Heart left ventricle (tissue), 16 donors: ENCODE results near the gene ESRP2. TPM values are rescaled to one million over a fixed set of nuclear protein-coding genes. Genes with fewer than 3 reads are reported as not detected.

Experiments
- ATAC-seq, 4 donors: fragments of 200-7000 bp; cut with Tn5 transposase; one replicate each; pipeline ENCODE4 v1.9.1; 2020 to 2022; ENCODE audit warnings: moderate library complexity in 4 of 4, mild to moderate bottlenecking in 3 of 4, moderate number of reproducible peaks in 1 of 4
- DNase-seq, 5 donors: peaks; one replicate each; pipeline ENCODE4 v3.0.0-alpha.2; 2020
- H3K27ac ChIP-seq, 12 donors: fragments of 200-600 bp; sonication (generic) in 4 of 12; one replicate each; pipeline versions ENCODE4 v1.5.0 to v1.8.0; 2016 to 2022; ENCODE audit warnings: mild to moderate bottlenecking in 2 of 12
- H3K27me3 ChIP-seq, 9 donors: fragments of 200-600 bp; sonication (generic) in 2 of 9; one replicate each; pipeline versions ENCODE4 v1.5.1 to v1.8.0; 2016 to 2022; ENCODE audit warnings: mild to moderate bottlenecking in 3 of 9
- H3K36me3 ChIP-seq, 9 donors: fragments of 200-600 bp; sonication (generic) in 2 of 9; one replicate each; pipeline versions ENCODE4 v1.5.0 to v1.8.0; 2018 to 2022; ENCODE audit warnings: mild to moderate bottlenecking in 2 of 9
- H3K4me1 ChIP-seq, 12 donors: fragments of 200-600 bp; sonication (generic) in 4 of 12; one replicate each; pipeline versions ENCODE4 v1.5.0 to v1.8.0; 2016 to 2022; ENCODE audit warnings: mild to moderate bottlenecking in 3 of 12
- H3K4me3 ChIP-seq, 12 donors: fragments of 200-600 bp; sonication (generic) in 4 of 12; one replicate each; pipeline versions ENCODE4 v1.5.0 to v1.8.0; 2017 to 2022; ENCODE audit warnings: mild to moderate bottlenecking in 9 of 12, moderate library complexity in 4 of 12
- H3K9me3 ChIP-seq, 12 donors: fragments of 200-600 bp; sonication (generic) in 4 of 12; one replicate each; pipeline versions ENCODE4 v1.5.0 to v1.8.0; 2016 to 2022; ENCODE audit warnings: mild to moderate bottlenecking in 1 of 12
- POLR2A ChIP-seq, 2 donors: fragments of 450-650 bp; IDR thresholded peaks; one replicate each; pipeline ENCODE4 v1.6.1; 2017; ENCODE audit warnings: antibody characterized with exemption in 2 of 2, mild to moderate bottlenecking in 2 of 2, moderate library complexity in 2 of 2
- WGBS, 4 donors: extraction: QIAGEN DNeasy Blood & Tissue Kit in 2 of 4; methylation state at CpG; one replicate each; pipeline versions ENCODE4 v1.1.5 to v1.1.7; 2013 to 2018; 5-methylcytosine and 5-hydroxymethylcytosine counted together
- intact Hi-C, 10 donors: fragments of 100-400 bp; cut with DNase I; formaldehyde crosslinking; loops; one replicate each; pipeline versions ENCODE4 v1.11.1 to v1.14.2; 2022
- polyA plus RNA-seq, 2 donors: library from polyadenylated mRNA; stranded (reverse); fragments of 200-250 nt; gene quantifications; one replicate each; pipeline ENCODE4 v1.2.3, GENCODE V29; 2013
- total RNA-seq, 9 donors: library from RNA; depleted of rRNA in 2 of 9; stranded (reverse); fragments of >200 nt in 2 of 9; fragmentation: NEBNext Ultra II Directional in 3 of 9; extraction: Animal tissue kit (Norgen Biotek cat#: 25700) in 3 of 9; gene quantifications; one replicate each; pipeline versions ENCODE4 v1.1.0 to v1.2.4, GENCODE V29; 2016 to 2023
- TF ChIP-seq, protein P1 (sequence below), 12 donors: fragments of 200-600 bp; sonication (generic) in 4 of 12; IDR thresholded peaks; one replicate each; pipeline versions ENCODE4 v1.5.0 to v1.8.0; 2018 to 2022; ENCODE audit warnings: antibody characterized with exemption in 12 of 12, mild to moderate bottlenecking in 5 of 12
- donor health status: ischemic (EF 13 %, LVEDD 7.1; RV severe dilation, severe dysfunction).
- donor health status: healthy with polysubstance abuse.
- donor health status: DM: no; HTN: yes; CAD: no.
- donor health status: DM: no; HTN: no; CAD: no.
- donor health status: ischemic (EF 25% LVEDD 6.9; RV normal size, moderate dysfunction).
- donor health status: ischemic (EF 25% LVEDD 5.7; RV mildly dilated, moderate dysfunction).
- donor health status: healthy.
- donor health status: DM: yes; HTN: yes; CAD: no.
- donor health status: ischemic (EF 35%, LVEDD 5.7; RV mildly dilated, moderate dysfunction).
- donor health status: nonischemic (EF 11% LVEDD 7.7; RV severe dilation, severe dysfunction).
- donor health status: DM: yes; HTN: yes; CAD: no.
- donor health status: PGD.
- donor health status: ischemic (EF 29% LVEDD 5.4; RV normal size, mild dysfunction).
- donor health status: nonischemic (EF 23%, LVEDD 6.1; RV moderate dilation, normal function).

Gene ESRP2
- total and polyA plus RNA-seq, 11 donors = 0.15 to 1.9 (median 0.45) TPM; not detected in 1

- Histone ChIP-seq H3K4me1 (peaks cover 21 to 99% (median 71%) of the 10 kb centered on the region in 12 donors), H3K27me3 (no peaks in the 10 kb centered on the region), H3K36me3 (peaks cover 0 to 48% (median 32%) of the 10 kb centered on the region in 9 donors), H3K4me3 (peak overlapping the region in 1 of 12 donors; percentile 25), H3K9me3 (no peaks in the 10 kb centered on the region), H3K27ac (peak overlapping the region; percentile 72 to 95 (median 84))
- DNase-seq (peak in 1 of 5 donors; percentile 59), ATAC-seq (peak; percentile 72)
- WGBS, 4 donors = 35 to 57% (median 42%) methylated on average over 9 of the region's 9 CpGs
- intact Hi-C loops = loop anchor here in 1 of 10 donors (2.0 kb wide), 1 partner anchor 19 kb away; the partner anchor contains the start of gene SLC7A6
- TF ChIP-seq, protein P1, sequence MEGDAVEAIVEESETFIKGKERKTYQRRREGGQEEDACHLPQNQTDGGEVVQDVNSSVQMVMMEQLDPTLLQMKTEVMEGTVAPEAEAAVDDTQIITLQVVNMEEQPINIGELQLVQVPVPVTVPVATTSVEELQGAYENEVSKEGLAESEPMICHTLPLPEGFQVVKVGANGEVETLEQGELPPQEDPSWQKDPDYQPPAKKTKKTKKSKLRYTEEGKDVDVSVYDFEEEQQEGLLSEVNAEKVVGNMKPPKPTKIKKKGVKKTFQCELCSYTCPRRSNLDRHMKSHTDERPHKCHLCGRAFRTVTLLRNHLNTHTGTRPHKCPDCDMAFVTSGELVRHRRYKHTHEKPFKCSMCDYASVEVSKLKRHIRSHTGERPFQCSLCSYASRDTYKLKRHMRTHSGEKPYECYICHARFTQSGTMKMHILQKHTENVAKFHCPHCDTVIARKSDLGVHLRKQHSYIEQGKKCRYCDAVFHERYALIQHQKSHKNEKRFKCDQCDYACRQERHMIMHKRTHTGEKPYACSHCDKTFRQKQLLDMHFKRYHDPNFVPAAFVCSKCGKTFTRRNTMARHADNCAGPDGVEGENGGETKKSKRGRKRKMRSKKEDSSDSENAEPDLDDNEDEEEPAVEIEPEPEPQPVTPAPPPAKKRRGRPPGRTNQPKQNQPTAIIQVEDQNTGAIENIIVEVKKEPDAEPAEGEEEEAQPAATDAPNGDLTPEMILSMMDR (IDR thresholded peaks at IDR 0.05) = no peak
- TF ChIP-seq POLR2A (IDR thresholded peaks at IDR 0.05) = no peak
Measured at GRCh38 chr16:68283801-68284598, 48.1 kb upstream of the ESRP2 start.

DNA sequence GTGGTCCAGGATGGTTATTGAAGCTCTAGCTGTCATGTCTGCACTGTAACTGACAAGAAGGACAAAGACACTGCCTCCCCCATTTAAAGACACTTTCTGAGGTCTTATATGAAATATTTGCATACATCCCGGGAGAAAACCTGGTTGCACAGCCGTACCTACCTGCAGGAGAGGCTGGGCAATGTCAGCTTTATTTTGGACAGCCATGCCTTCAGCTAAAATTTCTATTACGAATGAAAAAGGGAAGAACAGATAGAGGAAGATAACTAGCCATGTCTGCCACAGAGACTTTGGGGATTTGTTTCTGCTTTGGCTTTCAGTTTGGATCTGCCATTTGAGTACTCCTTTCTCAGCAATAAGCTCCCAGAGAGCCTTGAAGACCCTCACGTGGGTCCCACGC lies 47.4 kb upstream of the ESRP2 start:
- TF ChIP-seq POLR2A (IDR thresholded peaks at IDR 0.05) = no peak
- TF ChIP-seq, protein P1 (IDR thresholded peaks at IDR 0.05) = no peak
- Histone ChIP-seq H3K27ac (peak overlapping the region; percentile 72 to 95 (median 84)), H3K4me1 (peaks cover 19 to 93% (median 65%) of the 10 kb centered on the region in 12 donors), H3K36me3 (peaks cover 0 to 46% (median 30%) of the 10 kb centered on the region in 9 donors), H3K27me3 (no peaks in the 10 kb centered on the region), H3K4me3 (peak overlapping the region in 1 of 12 donors; percentile 25), H3K9me3 (no peaks in the 10 kb centered on the region)
- WGBS, 4 donors = 62 to 75% (median 64%) methylated on average over 5 of the region's 5 CpGs
- ATAC-seq (no peak), DNase-seq (no peak)
- intact Hi-C loops = no loop called here

- no peak for ATAC-seq
- WGBS, 4 donors = 73 to 90% (median 79%) methylated on average over 4 of the region's 4 CpGs
- intact Hi-C loops = no loop called here
- no peak for DNase-seq
- TF ChIP-seq POLR2A (IDR thresholded peaks at IDR 0.05) = no peak
- TF ChIP-seq, protein P1 (IDR thresholded peaks at IDR 0.05) = no peak
- Histone ChIP-seq H3K27me3 (no peaks in the 10 kb centered on the region), H3K36me3 (peaks cover 0 to 42% (median 34%) of the 10 kb centered on the region in 9 donors), H3K9me3 (no peaks in the 10 kb centered on the region), H3K27ac (peak overlapping the region; percentile 72 to 95 (median 84)), H3K4me3 (no peak overlapping the region), H3K4me1 (peaks cover 9 to 80% (median 52%) of the 10 kb centered on the region in 12 donors)
Measured at GRCh38 chr16:68282064-68282452, 46.1 kb upstream of the ESRP2 start.

- intact Hi-C loops = loop anchor here in 1 of 10 donors (1.0 kb wide), 1 partner anchor 13 kb away; no protein-coding TSS in a partner anchor
- 87 to 92% (median 89%) methylated on average over 4 of the region's 4 CpGs for WGBS, 4 donors
- DNase-seq (no peak), ATAC-seq (no peak)
- H3K4me1 ChIP-seq = peaks cover 6 to 74% (median 50%) of the 10 kb centered on the region in 12 donors
- TF ChIP-seq, protein P1 (IDR thresholded peaks at IDR 0.05) = no peak
- no peak for TF ChIP-seq POLR2A (IDR thresholded peaks at IDR 0.05)
- no peaks in the 10 kb centered on the region for H3K9me3 ChIP-seq
- H3K36me3 ChIP-seq = peaks cover 0 to 42% (median 34%) of the 10 kb centered on the region in 9 donors
- H3K4me3 ChIP-seq = no peak overlapping the region
- peak overlapping the region in 10 of 12 donors; percentile 62 to 93 (median 81) for H3K27ac ChIP-seq
- H3K27me3 ChIP-seq = no peaks in the 10 kb centered on the region
Measured at GRCh38 chr16:68281368-68282063, 45.6 kb upstream of the ESRP2 start.
